ENCODE results near the gene SCYL1. TPM values are rescaled to one million over a fixed set of nuclear protein-coding genes. Genes with fewer than 3 reads are reported as not detected.

SCYL1 gene
- total and polyA plus RNA-seq, 2 donors (not counting 1 experiment from before 2014, with no cell fraction given) = 76.5 to 85.5 TPM

DNA sequence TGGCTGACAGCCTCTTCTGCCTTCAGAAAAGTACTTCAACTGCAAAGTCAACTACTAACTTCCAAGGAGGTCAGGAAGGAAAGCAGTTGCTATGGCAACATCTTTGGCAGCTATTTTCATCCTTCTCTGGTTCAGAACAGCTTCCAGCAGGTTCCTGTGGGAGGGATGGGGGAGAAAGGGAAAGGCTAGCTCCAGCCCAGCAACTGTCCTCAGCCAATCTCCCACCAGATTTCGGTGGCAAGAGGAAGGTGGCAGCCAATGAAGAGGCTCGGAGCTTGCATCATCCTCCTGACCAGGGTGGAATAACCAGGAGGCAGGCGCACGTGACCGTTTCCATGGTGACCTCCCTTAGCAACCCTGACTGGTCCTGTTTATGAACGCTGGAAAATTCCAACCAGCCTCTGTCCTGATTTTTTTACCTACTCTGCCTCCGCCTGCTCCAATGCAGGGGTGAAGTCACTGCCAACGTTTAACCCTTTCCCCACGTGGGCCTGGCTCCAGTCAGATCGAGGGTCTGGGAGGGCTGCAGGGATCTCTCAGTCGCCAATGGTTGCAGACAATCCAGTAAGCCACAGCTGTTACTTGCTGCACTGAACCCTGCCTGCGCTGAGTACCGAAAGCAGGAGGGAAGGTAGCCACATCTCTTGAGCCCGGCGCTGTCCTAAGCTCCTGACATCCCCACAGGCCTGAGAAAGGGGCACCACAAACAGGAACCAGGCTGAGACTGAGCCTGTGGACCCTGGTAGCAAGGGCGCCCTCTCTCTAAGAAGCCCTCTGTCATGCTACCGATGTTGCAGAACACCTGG is 37.2 kb upstream of the SCYL1 start:
- no peaks in the 10 kb centered on the region for H3K27me3 Mint-ChIP-seq
- H3K27me3 ChIP-seq (replicated peaks in 1 of 4; ENCODE audit: control extremely low read depth in 1 of 4, control insufficient read depth in 3 of 4, insufficient read depth in 4 of 4, low read length in 3 of 4) = no peaks in the 10 kb centered on the region
- POLR2A ChIA-PET = interaction anchor here (0.6 to 8.8 kb wide), 7 partner anchors 10 to 157 kb away, joined by 4 to 70 read pairs (median 7); partner anchors contain the start of gene MALAT1
- H3K79me2 ChIP-seq (ENCODE audit: control insufficient read depth, insufficient read depth, low read length) = peaks cover 31% of the 10 kb centered on the region
- TF ChIP-seq EZH2 (IDR thresholded peaks at IDR 0.05; ENCODE audit: borderline replicate concordance, insufficient read depth, low read depth, low read length, poor library complexity, severe bottlenecking) (no peak), CTCF (IDR thresholded peaks at IDR 0.05) (no peak)
- H3K9me3 Mint-ChIP-seq (ENCODE audit: insufficient read depth) = no peaks in the 10 kb centered on the region
- H2AFZ ChIP-seq (ENCODE audit: insufficient read depth, low read depth, low read length, poor library complexity, severe bottlenecking) = peak overlapping the region; percentile 47
- intact Hi-C loops (cut with micrococcal nuclease) = no loop called here
- CTCF ChIA-PET = interaction anchor here (1.0 to 3.0 kb wide), 5 partner anchors 9 to 16 kb away, joined by 3 to 19 read pairs (median 4); partner anchors contain the start of gene MALAT1
- H3K4me3 Mint-ChIP-seq = peak overlapping the region; percentile 72
- H3K27ac Mint-ChIP-seq = peak overlapping the region; percentile 72
- H3K4me2 ChIP-seq (replicated peaks; ENCODE audit: low read depth, low read length, poor library complexity, severe bottlenecking) = peak overlapping the region; percentile 56
- no peaks in the 10 kb centered on the region for H4K20me1 ChIP-seq (ENCODE audit: control insufficient read depth, insufficient read depth, low read length, poor library complexity, severe bottlenecking)
- H3K4me3 ChIP-seq (ENCODE audit: control extremely low read depth in 1 of 5, extremely low read depth in 1 of 5, insufficient read depth in 1 of 5, low read depth in 2 of 5, low read length in 4 of 5) = no peak overlapping the region
- no peak overlapping the region for H3K9ac ChIP-seq (ENCODE audit: low read length)
- peaks cover 46% of the 10 kb centered on the region for H3K4me1 Mint-ChIP-seq
- DNase-seq = peak; percentile 66
- 15% methylated on average over 17 of the region's 17 CpGs for WGBS (ENCODE audit: insufficient coverage)
- peak; percentile 49 for ATAC-seq (ENCODE audit: low read depth)
- no peak overlapping the region for H3K27ac ChIP-seq (ENCODE audit: low read length in 2 of 2)
- no peaks in the 10 kb centered on the region for H3K9me3 ChIP-seq (ENCODE audit: control extremely low read depth in 1 of 3, control insufficient read depth in 2 of 3, insufficient read depth in 1 of 3, low read length in 2 of 3)
- H3K4me1 ChIP-seq (ENCODE audit: control insufficient read depth in 2 of 2, insufficient read depth in 2 of 2, low read length in 2 of 2) = peaks cover 35 to 43% of the 10 kb centered on the region in 2 donors
- no peaks in the 10 kb centered on the region for H3K36me3 ChIP-seq (replicated peaks in 1 of 2; ENCODE audit: control extremely low read depth in 1 of 2, control insufficient read depth in 1 of 2, extremely low read depth in 1 of 2, insufficient read depth in 2 of 2, low read length in 1 of 2)

Measured in B cell (primary cell).